Muscle of leg (tissue), 11 donors: ENCODE measurements around the gene HOXB2. TPM values are rescaled to one million over a fixed set of nuclear protein-coding genes. Genes with fewer than 3 reads are reported as not detected.

Experiments
- DNase-seq: peaks from one replicate; pipeline ENCODE4 v3.0.0; 2013
- H3K27ac ChIP-seq: one replicate; pipeline ENCODE4 v1.5.1; 2013; ENCODE audit warnings: mild to moderate bottlenecking, low read length, control low read depth
- H3K27me3 ChIP-seq: one replicate; pipeline ENCODE4 v1.6.1; 2013; ENCODE audit warnings: low read length; ENCODE audit not compliant: control insufficient read depth, insufficient read depth
- H3K36me3 ChIP-seq: one replicate; pipeline ENCODE4 v1.6.1; 2013; ENCODE audit warnings: low read length; ENCODE audit not compliant: control insufficient read depth, insufficient read depth
- H3K4me1 ChIP-seq: one replicate; pipeline ENCODE4 v1.6.1; 2013; ENCODE audit warnings: low read length; ENCODE audit not compliant: control insufficient read depth, insufficient read depth
- H3K4me3 ChIP-seq: one replicate; pipeline ENCODE4 v1.5.1; 2013; ENCODE audit warnings: low read length, control low read depth
- H3K9me3 ChIP-seq: replicated peaks from 2 replicates; pipeline ENCODE4 v1.6.1; 2013; ENCODE audit warnings: low read depth, low read length; ENCODE audit not compliant: control insufficient read depth
- WGBS: methylation state at CpG from one replicate; pipeline ENCODE4 v1.1.5; 2013; ENCODE audit warnings: missing lambda C conversion rate; ENCODE audit not compliant: insufficient coverage; 5-methylcytosine and 5-hydroxymethylcytosine counted together
- polyA plus RNA-seq, 8 donors: library from polyadenylated mRNA; unstranded; fragments of 120-200 nt; gene quantifications; one replicate each; pipeline versions ENCODE4 v1.2.1 to v1.2.3, GENCODE V29; 2013; ENCODE audit warnings: inconsistent platforms in 1 of 8, low replicate concordance in 1 of 8; ENCODE audit not compliant: insufficient read length in 8 of 8, insufficient read depth in 1 of 8
- total RNA-seq: library from RNA; stranded (reverse); fragments of 120-200 nt; gene quantifications from one replicate; pipeline ENCODE4 v1.2.4, GENCODE V29; 2013

HOXB2 gene
- total and polyA plus RNA-seq, 9 donors, result 2.7 to 14.2 (median 10.0) TPM

DNA sequence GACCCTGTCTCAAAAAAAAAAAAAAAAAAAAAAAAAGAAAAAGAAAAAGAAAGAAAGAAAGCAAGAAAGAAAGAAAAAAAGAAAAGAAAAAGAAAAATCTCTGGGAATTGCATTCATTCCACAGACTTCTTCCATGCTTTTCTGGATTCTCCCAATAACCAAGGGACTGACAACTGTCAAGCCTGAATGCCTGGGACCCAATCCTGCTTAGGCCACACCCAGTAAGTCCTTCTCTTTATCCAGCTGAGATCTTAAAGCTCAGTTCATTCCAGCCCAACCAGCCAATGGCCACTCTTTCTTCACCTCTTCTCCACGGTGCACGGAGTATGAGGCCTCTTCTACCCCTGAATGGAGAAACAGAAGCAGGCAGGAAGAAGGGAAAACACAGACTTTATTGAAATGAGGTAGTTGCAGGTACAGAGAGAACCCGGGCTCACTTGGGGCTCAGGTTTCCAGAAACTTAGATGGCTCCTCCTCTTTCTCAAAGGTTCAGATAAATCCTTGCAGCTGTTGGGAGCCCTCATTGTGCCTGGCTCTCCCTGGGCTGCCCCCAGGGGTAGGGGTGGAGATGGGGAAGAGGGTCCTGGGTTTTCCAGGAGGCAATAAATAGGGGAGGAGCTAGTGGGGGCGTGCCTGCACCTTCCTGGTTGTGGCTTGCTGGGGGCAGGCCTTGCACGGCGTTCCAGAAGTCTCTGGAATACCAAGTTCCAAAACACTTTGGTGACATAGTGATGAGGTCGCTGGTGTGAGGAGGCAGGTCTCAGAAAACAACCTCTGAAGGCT is 16.6 kb downstream of the HOXB2 start:
- Histone ChIP-seq H3K9me3 (no peaks in the 10 kb centered on the region), H3K4me1 (peaks cover 9% of the 10 kb centered on the region), H3K4me3 (no peak overlapping the region), H3K27me3 (peaks cover 74% of the 10 kb centered on the region), H3K36me3 (no peaks in the 10 kb centered on the region), H3K27ac (no peak overlapping the region)
- 33% methylated on average over 3 of the region's 7 CpGs for WGBS
- no peak for DNase-seq

DNA sequence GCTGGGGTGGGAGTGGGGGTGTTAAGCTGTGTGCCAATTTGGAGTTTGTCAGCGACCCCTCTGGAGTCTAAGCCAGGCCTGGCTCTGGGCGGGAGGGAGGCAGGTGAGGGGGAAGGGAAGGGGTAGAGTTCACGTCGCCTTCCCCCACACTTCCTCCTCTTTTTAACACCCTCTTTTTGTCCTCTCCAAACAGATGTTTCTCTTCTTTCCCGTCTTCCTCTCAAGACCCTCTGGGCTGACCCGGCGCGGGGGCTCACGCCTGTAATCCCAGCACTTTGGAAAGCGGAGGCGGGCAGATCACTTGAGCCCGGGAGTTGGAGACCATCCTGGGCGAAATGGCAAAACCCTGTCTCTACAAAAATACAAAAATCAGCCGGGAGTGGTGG is 17.4 kb downstream of the HOXB2 start:
- no peak overlapping the region for H3K27ac ChIP-seq
- H3K4me1 ChIP-seq, result peaks cover 9% of the 10 kb centered on the region
- peaks cover 74% of the 10 kb centered on the region for H3K27me3 ChIP-seq
- DNase-seq, result no peak
- no peaks in the 10 kb centered on the region for H3K36me3 ChIP-seq
- no peak overlapping the region for H3K4me3 ChIP-seq
- no peaks in the 10 kb centered on the region for H3K9me3 ChIP-seq
- WGBS, result 20% methylated on average over 1 of the region's 14 CpGs

DNA sequence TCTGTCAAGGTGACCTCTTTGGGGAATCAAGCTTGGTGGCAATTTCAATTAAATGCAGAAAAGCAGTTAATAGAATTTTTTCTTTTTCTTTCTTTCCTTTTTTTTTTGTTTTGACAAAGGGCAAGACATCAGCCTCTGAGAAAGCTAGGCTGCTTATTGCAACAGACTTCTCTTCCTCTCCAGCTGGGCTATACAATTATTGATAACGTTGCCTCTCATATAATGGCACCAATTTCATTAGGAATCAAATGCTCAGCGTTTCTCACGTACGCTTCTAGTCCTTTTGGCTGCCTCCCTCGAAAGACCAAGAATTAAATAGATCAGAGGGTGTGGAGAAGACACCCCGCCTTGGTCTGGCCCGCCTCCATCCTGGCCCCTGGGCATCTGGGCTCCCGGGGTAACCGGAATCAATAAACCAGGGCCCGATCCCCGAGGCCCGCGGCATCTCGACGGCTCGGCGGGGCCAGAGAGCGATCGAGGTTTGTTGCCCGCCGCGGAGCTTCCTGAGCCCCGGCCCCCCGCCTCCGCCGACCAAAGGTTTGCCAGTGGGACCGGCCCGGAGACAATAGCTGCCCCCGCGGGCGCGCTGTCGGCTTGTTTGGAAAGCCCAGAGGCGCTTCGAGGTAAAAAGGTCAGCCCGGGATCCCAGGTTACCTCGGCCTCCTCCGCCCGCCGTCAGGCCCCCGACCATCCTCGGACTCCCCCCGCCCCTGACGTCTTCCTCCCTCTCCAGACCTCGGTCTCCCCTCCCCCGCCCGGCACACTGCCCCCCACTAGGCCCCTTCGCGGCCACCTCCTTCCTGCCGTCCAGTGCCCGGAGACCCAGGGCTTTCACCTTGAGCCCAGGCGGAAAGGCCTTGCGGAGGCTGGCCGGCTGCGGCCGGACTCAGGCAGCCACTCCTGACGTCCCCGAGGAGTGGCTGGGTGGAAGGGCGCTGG is 18.0 kb downstream of the HOXB2 start:
- Histone ChIP-seq H3K27me3 (peaks cover 69% of the 10 kb centered on the region), H3K4me1 (peaks cover 15% of the 10 kb centered on the region), H3K36me3 (no peaks in the 10 kb centered on the region), H3K27ac (no peak overlapping the region), H3K9me3 (no peaks in the 10 kb centered on the region), H3K4me3 (no peak overlapping the region)
- 13% methylated on average over 41 of the region's 59 CpGs for WGBS
- no peak for DNase-seq

- no peaks in the 10 kb centered on the region for H3K9me3 ChIP-seq
- no peak overlapping the region for H3K27ac ChIP-seq
- WGBS, result no CpG with 5 or more reads among the region's 6 CpGs
- no peak overlapping the region for H3K4me3 ChIP-seq
- H3K4me1 ChIP-seq, result peaks cover 16% of the 10 kb centered on the region
- DNase-seq, result peak; percentile 19
- H3K36me3 ChIP-seq, result no peaks in the 10 kb centered on the region
- H3K27me3 ChIP-seq, result peaks cover 35% of the 10 kb centered on the region
These were observed 21.9 kb downstream of the HOXB2 start for GRCh38 chr17:48523010-48523409.

- Histone ChIP-seq H3K27me3 (peaks cover 35% of the 10 kb centered on the region), H3K4me3 (no peak overlapping the region), H3K36me3 (no peaks in the 10 kb centered on the region), H3K27ac (peak overlapping the region; percentile 15), H3K4me1 (peaks cover 9% of the 10 kb centered on the region), H3K9me3 (no peaks in the 10 kb centered on the region)
- DNase-seq, result peak; percentile 78
- WGBS, result 17% methylated on average over 3 of the region's 8 CpGs
These were observed 22.8 kb downstream of the HOXB2 start for GRCh38 chr17:48522031-48522653.

- peaks cover 7% of the 10 kb centered on the region for H3K4me1 ChIP-seq
- H3K9me3 ChIP-seq, result no peaks in the 10 kb centered on the region
- DNase-seq, result no peak
- H3K27ac ChIP-seq, result no peak overlapping the region
- no peak overlapping the region for H3K4me3 ChIP-seq
- H3K36me3 ChIP-seq, result no peaks in the 10 kb centered on the region
- no CpG with 5 or more reads among the region's 1 CpG for WGBS
- H3K27me3 ChIP-seq, result peaks cover 23% of the 10 kb centered on the region
These were observed 24.3 kb downstream of the HOXB2 start for GRCh38 chr17:48520631-48521079.

DNA sequence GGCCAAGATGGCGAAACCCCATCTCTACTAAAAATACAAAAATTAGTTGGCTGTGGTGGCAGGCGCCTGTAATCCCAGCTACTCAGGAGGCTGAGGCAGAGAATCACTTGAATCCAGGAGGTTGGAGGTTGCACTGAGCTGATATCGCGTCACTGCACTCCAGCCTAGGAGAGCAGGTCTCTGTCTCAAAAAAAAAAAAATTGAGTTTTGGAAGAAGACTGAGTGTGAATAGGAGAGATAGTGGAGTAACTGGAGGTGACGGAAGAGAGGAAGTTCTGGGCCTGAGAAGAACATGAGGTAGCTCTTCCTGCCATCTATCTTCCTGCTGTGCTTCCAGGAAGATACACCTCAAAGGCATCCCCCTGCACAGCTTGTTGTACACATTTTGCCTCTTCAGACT is 25.5 kb downstream of the HOXB2 start:
- Histone ChIP-seq H3K27me3 (peaks cover 20% of the 10 kb centered on the region), H3K4me1 (peaks cover 7% of the 10 kb centered on the region), H3K9me3 (no peaks in the 10 kb centered on the region), H3K27ac (no peak overlapping the region), H3K4me3 (no peak overlapping the region), H3K36me3 (no peaks in the 10 kb centered on the region)
- WGBS, result 94% methylated on average over 3 of the region's 5 CpGs
- DNase-seq, result no peak

DNA sequence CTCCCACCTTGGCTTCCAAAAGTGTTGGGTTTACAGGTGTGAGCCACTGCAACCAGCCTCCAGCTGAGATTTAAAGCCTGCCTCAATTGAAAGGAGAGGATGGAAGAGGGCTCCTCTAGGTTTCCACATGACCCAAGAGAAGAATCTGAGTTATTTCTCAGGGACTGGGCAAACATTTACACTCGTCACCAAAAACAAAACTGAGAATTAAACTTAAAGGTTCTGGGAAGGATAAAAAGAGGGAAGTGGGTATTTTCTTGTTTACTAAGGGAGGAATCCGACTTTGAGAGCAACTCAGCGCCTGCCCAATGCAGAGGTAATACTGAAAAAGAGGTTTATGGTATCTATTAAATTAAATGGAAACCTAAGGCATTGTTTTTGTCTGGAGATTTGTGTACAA is 27.4 kb downstream of the HOXB2 start:
- peaks cover 30% of the 10 kb centered on the region for H3K27me3 ChIP-seq
- no peak for DNase-seq
- no peak overlapping the region for H3K4me3 ChIP-seq
- H3K36me3 ChIP-seq, result no peaks in the 10 kb centered on the region
- 57% methylated on average over 1 of the region's 3 CpGs for WGBS
- H3K9me3 ChIP-seq, result no peaks in the 10 kb centered on the region
- no peak overlapping the region for H3K27ac ChIP-seq
- peaks cover 7% of the 10 kb centered on the region for H3K4me1 ChIP-seq

DNA sequence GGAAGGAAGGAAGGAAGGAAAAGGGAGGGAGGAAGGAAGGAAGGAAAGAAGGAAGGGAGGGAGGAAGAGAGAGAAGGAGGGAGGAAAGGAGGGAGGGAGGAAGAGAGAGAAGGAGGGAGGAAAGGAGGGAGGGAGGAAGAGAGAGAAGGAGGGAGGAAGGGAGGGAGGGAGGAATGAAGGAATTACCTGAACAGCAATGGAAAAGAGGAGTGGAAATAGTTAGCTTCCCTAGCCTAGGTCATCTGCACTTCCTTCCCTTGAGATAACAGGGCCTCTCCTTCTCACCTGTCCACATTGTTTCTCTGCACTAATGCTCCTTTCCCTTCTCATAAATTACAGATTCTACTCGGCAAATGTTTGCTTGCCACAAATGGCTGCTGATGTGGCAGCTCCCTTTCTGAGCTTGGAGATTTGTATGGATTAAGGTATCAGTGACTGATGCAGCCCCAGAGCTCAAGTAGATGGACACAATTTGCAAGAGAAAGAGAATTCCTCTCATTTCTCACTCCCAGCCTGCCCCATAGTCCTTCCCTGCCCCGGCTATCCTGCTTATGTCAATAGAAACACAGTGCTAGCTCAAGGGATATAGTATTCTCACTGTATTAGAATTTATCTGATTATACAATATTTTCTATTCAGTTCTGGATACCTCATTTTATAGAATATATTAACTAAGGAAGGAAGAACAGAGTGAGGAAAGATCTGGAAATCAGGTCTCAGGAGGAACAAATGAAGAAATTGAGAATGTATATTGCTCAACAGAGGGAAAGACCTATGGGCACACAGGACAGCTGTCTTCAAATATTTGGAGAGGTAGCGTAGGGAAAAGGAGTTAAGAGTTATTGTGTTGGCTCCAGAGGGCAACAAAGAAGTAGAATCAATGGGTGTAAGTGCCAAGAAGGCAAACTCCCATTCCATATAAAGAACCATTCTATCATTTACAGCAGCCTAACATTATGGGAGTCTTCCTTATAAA is 28.7 kb downstream of the HOXB2 start:
- H3K27ac ChIP-seq, result no peak overlapping the region
- no peaks in the 10 kb centered on the region for H3K4me1 ChIP-seq
- no peak overlapping the region for H3K4me3 ChIP-seq
- H3K9me3 ChIP-seq, result no peaks in the 10 kb centered on the region
- no peaks in the 10 kb centered on the region for H3K36me3 ChIP-seq
- H3K27me3 ChIP-seq, result peaks cover 32% of the 10 kb centered on the region
- DNase-seq, result no peak
- WGBS, result no CpG with 5 or more reads among the region's 3 CpGs
